GM12878 (cell line): Measurements from ENCODE around the gene TP53INP2. TPM values are rescaled to one million over a fixed set of nuclear protein-coding genes. Genes with fewer than 3 reads are reported as not detected.

Experiments
- ATAC-seq: fragments of 200-7000 bp; cut with Tn5 transposase; 3 replicates; pipeline ENCODE4 v1.9.1; 2020; ENCODE audit warnings: mild to moderate bottlenecking, moderate library complexity
- BruUV-seq: library from RNA; stranded (reverse); fragments of 400-500 nt; replicated peaks from 2 replicates; lab custom pipeline; 2021; lab: Mats Ljungman, UMichigan
- CTCF ChIA-PET: fragments of 300-600 bp; sonication (Branson Sonifier 250); formaldehyde crosslinking; extraction: SDS; loops from one replicate; lab custom pipeline; 2021; ENCODE audit warnings: inconsistent platforms; lab: Yijun Ruan, JAX
- POLR2A ChIA-PET: fragments of 350-600 bp; formaldehyde crosslinking; extraction: SDS; loops from one replicate; lab custom pipeline; 2021; ENCODE audit warnings: inconsistent platforms; lab: Charles Lee
- RAD21 ChIA-PET: fragments of 300-600 bp; sonication (Branson Sonifier 250); formaldehyde crosslinking; loops from one replicate; lab custom pipeline; 2023; ENCODE audit warnings: antibody characterized with exemption; ENCODE audit not compliant: unreplicated experiment; lab: Charles Lee
- SMC1A ChIA-PET: fragments of 300-600 bp; sonication (Branson Sonifier 250); formaldehyde crosslinking; loops from one replicate; lab custom pipeline; 2023; ENCODE audit not compliant: unreplicated experiment, uncharacterized antibody; lab: Charles Lee
- DNase-seq: peaks from one replicate; pipeline ENCODE4 v3.0.0-alpha.2; 2011; ENCODE audit warnings: low read depth, low spot score
- FAIRE-seq: peaks from 3 replicates; lab custom pipeline; 2011; peaks lifted over from hg19 to GRCh38; lab: Jason Lieb, UNC
- H2AFZ ChIP-seq: 2 replicates; pipeline ENCODE4 v1.6.0; 2011; ENCODE audit warnings: low read depth, low read length, control low read depth; ENCODE audit not compliant: control insufficient read depth
- H3K27ac ChIP-seq: 2 replicates; pipeline ENCODE4 v1.5.1; 2011; ENCODE audit warnings: control low read depth; ENCODE audit not compliant: control insufficient read depth, insufficient read depth
- H3K27me3 ChIP-seq, 2 experiments: replicated peaks in 1 of 2; 2 replicates each; pipeline versions ENCODE4 v1.6.0 to v1.6.1; 2011; ENCODE audit warnings: low read length in 1 of 2; ENCODE audit not compliant: control insufficient read depth in 2 of 2, insufficient read depth in 2 of 2
- H3K36me3 ChIP-seq, 2 experiments: 2 replicates each; pipeline ENCODE4 v1.5.1; 2011; ENCODE audit warnings: low read length in 1 of 2; ENCODE audit not compliant: control insufficient read depth in 2 of 2, insufficient read depth in 2 of 2
- H3K4me1 ChIP-seq: 2 replicates; pipeline ENCODE4 v1.6.1; 2011; ENCODE audit warnings: mild to moderate bottlenecking, low read length, moderate library complexity, mixed read lengths; ENCODE audit not compliant: control insufficient read depth, insufficient read depth
- H3K4me2 ChIP-seq: 2 replicates; pipeline ENCODE4 v1.6.0; 2011; ENCODE audit warnings: control low read depth; ENCODE audit not compliant: control insufficient read depth, insufficient read depth
- H3K4me3 ChIP-seq: fragments of 200-600 bp; sonication (generic); 2 replicates; pipeline ENCODE4 v1.5.1; 2016
- H3K79me2 ChIP-seq: 2 replicates; pipeline ENCODE4 v1.6.0; 2011; ENCODE audit warnings: low read length; ENCODE audit not compliant: control insufficient read depth, insufficient read depth
- H3K9ac ChIP-seq: 2 replicates; pipeline ENCODE4 v1.8.0; 2011; ENCODE audit warnings: low read length, control low read depth, mixed read lengths; ENCODE audit not compliant: control insufficient read depth, insufficient read depth
- H3K9me3 ChIP-seq: replicated peaks from 3 replicates; pipeline ENCODE4 v1.5.1; 2011; ENCODE audit warnings: mild to moderate bottlenecking, low read length; ENCODE audit not compliant: control insufficient read depth, insufficient read depth
- H4K20me1 ChIP-seq: 2 replicates; pipeline ENCODE4 v1.6.0; 2011; ENCODE audit not compliant: control insufficient read depth, insufficient read depth
- CHD1 ChIP-seq: IDR thresholded peaks from 2 replicates; pipeline ENCODE4 v1.6.1; 2012; ENCODE audit warnings: low read depth, low read length, improper control_type of control experiment
- EZH2 ChIP-seq: IDR thresholded peaks from 2 replicates; pipeline ENCODE4 v1.6.1; 2012; ENCODE audit warnings: low read depth, mild to moderate bottlenecking, control low read depth, inconsistent platforms, low read length, borderline replicate concordance; ENCODE audit not compliant: control insufficient read depth
- FOXM1 ChIP-seq: IDR thresholded peaks from 2 replicates; pipeline ENCODE4 v1.6.1; 2012; ENCODE audit warnings: low read depth, mild to moderate bottlenecking, inconsistent platforms, low read length, moderate library complexity
- IKZF2 ChIP-seq, 2 experiments: fragments of 450-650 bp; IDR thresholded peaks; 2 replicates each; pipeline ENCODE4 v1.6.1; 2017; ENCODE audit warnings: mild to moderate bottlenecking in 2 of 2, moderate library complexity in 2 of 2
- IRF4 ChIP-seq: IDR thresholded peaks from 2 replicates; pipeline ENCODE4 v1.6.1; 2011; ENCODE audit warnings: low read depth, low read length
- MEF2B ChIP-seq: fragments of 450-650 bp; IDR thresholded peaks from 2 replicates; pipeline ENCODE4 v1.6.1; 2018; ENCODE audit warnings: mild to moderate bottlenecking, moderate library complexity; ENCODE audit not compliant: partially characterized antibody, poor library complexity, severe bottlenecking
- MTA2 ChIP-seq: fragments of 450-650 bp; IDR thresholded peaks from 2 replicates; pipeline ENCODE4 v1.6.1; 2016; ENCODE audit warnings: low read depth, mild to moderate bottlenecking, moderate library complexity
- MTA3 ChIP-seq: IDR thresholded peaks from 2 replicates; pipeline ENCODE4 v1.6.1; 2012; ENCODE audit warnings: low read length, inconsistent platforms, borderline replicate concordance
- PAX8 ChIP-seq: fragments of 450-650 bp; IDR thresholded peaks from 2 replicates; pipeline ENCODE4 v1.6.1; 2017; ENCODE audit warnings: mild to moderate bottlenecking, moderate library complexity
- RAD21 ChIP-seq: IDR thresholded peaks from 2 replicates; pipeline ENCODE4 v1.6.1; 2011; ENCODE audit warnings: mild to moderate bottlenecking, low read depth, low read length, moderate library complexity; ENCODE audit not compliant: insufficient read depth
- RAD51 ChIP-seq: fragments of 450-650 bp; IDR thresholded peaks from 2 replicates; pipeline ENCODE4 v1.6.1; 2016; ENCODE audit warnings: moderate library complexity, mild to moderate bottlenecking, inconsistent platforms
- SIN3A ChIP-seq: IDR thresholded peaks from 2 replicates; pipeline ENCODE4 v1.6.1; 2012; ENCODE audit warnings: low read depth, low read length, improper control_type of control experiment
- SMC3 ChIP-seq: IDR thresholded peaks from 2 replicates; pipeline ENCODE4 v1.6.1; 2011; ENCODE audit warnings: low read length, improper control_type of control experiment, borderline replicate concordance
- YBX1 ChIP-seq: fragments of 450-650 bp; IDR thresholded peaks from 2 replicates; pipeline ENCODE4 v1.6.1; 2016; ENCODE audit warnings: antibody characterized with exemption
- ZNF207 ChIP-seq: fragments of 450-650 bp; IDR thresholded peaks from 2 replicates; pipeline ENCODE4 v1.6.1; 2014; ENCODE audit warnings: antibody characterized with exemption, mild to moderate bottlenecking, borderline replicate concordance
- ZSCAN29 ChIP-seq: fragments of 450-650 bp; IDR thresholded peaks from 2 replicates; pipeline ENCODE4 v1.6.1; 2017; ENCODE audit warnings: mild to moderate bottlenecking, moderate library complexity
- WGBS: methylation state at CpG from one replicate; pipeline ENCODE4 v1.1.6; 2016; ENCODE audit warnings: low lambda C conversion rate; ENCODE audit not compliant: insufficient replicate concordance, insufficient coverage; ENCODE audit errors: missing lambda C conversion rate; 5-methylcytosine and 5-hydroxymethylcytosine counted together
- in situ Hi-C: fragments of 300-500 bp; cut with MboI; formaldehyde crosslinking; loops from 9 replicates; pipeline ENCODE4 v1.14.3; 2018; ENCODE audit warnings: mixed read lengths
- intact Hi-C: fragments of 100-400 bp; cut with micrococcal nuclease; formaldehyde crosslinking; loops from one replicate; pipeline ENCODE4 v1.14.2; 2022; ENCODE audit not compliant: unreplicated experiment
- polyA plus RNA-seq, 11 experiments: library from polyadenylated mRNA; depleted of rRNA in 4 of 11; unstranded in 6 of 11; stranded (reverse) in 5 of 11; fragments of >200 nt; fragmentation: Nextera tagmentation in 4 of 11; fragmentation: Illumina TruSeq in 1 of 11; extraction: Ambion mirVana in 4 of 11; extraction: Trizol in 1 of 11; gene quantifications; 1 replicate in 1 of 11; 2 replicates in 10 of 11; pipeline versions ENCODE4 v1.2.1 to v1.2.3, GENCODE V29; 2011 to 2016; ENCODE audit warnings: inconsistent platforms in 2 of 11, missing spikeins in 2 of 11, low read depth in 1 of 11
- total RNA-seq, 4 experiments: library from RNA; depleted of rRNA in 3 of 4; stranded (reverse); fragments of >200 nt in 3 of 4; fragmentation: Illumina TruSeq in 1 of 4; extraction: Trizol in 1 of 4; gene quantifications; 2 replicates each; pipeline versions ENCODE4 v1.2.1 to v1.2.3, GENCODE V29; 2013 to 2021
- TF ChIP-seq, protein P1 (sequence below): fragments of 450-650 bp; formaldehyde crosslinking; IDR thresholded peaks from 2 replicates; pipeline ENCODE4 v1.4.0; 2020; ENCODE audit warnings: mild to moderate bottlenecking, moderate library complexity
- TF ChIP-seq, protein P2 (sequence below): IDR thresholded peaks from 2 replicates; pipeline ENCODE4 v1.6.1; 2012; ENCODE audit warnings: low read depth, low read length, improper control_type of control experiment
- TF ChIP-seq, protein P3 (sequence below), 3 experiments: IDR thresholded peaks in 2 of 3; conservative IDR thresholded peaks in 1 of 3; 2 replicates each; pipeline ENCODE4 v1.5.1; 2011; ENCODE audit warnings: low read depth in 3 of 3, low read length in 3 of 3, mild to moderate bottlenecking in 3 of 3, control low read depth in 2 of 3, moderate library complexity in 2 of 3, inconsistent platforms in 1 of 3, mixed read lengths in 1 of 3; ENCODE audit not compliant: control insufficient read depth in 2 of 3, insufficient read depth in 1 of 3; ENCODE audit errors: extremely low read depth in 1 of 3

TP53INP2 gene
- total and polyA plus RNA-seq, 10 of the 15 experiments (the other 5 are each of a cell fraction or from before 2014, with no cell fraction given), result 2.8 to 16.0 (median 4.0) TPM

DNA sequence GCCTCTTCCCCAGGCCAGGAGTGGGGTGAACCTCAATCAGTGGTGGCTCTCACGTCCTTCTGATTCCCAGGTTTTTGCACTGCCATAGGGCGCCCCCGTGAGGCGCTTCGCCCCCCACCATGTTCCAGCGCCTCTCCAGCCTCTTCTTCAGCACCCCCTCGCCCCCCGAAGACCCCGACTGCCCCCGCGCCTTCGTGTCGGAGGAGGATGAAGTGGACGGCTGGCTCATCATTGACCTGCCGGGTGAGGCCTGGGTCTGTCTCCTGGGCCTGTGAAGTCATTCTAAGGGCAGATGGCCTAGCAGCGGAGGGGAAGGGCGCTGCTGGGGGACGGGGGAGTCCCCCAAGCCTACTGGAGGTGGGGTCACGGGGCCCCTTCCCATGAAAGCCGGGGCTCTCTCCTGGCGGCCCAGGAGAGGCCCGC, 4.5 kb downstream of the TP53INP2 start:
- BruUV-seq, result no TSS peak
- TF ChIP-seq RAD21 (peak; percentile 64), SIN3A (no peak), MTA2 (peak; percentile 14; the same call in 1 of the 2 replicates), IRF4 (no peak), YBX1 (no peak), FOXM1 (no peak), MEF2B (peak; percentile 25), CHD1 (no peak), ZSCAN29 (no peak), SMC3 (peak; percentile 38; the same call in 1 of the 2 replicates), ZNF207 (no peak), IKZF2 (IDR thresholded peaks at IDR 0.05) (peak in 1 of 2 experiments; percentile 29; a peak in 1 of 4 replicates), PAX8 (no peak), MTA3 (no peak), RAD51 (no peak), EZH2 (no peak)
- TF ChIP-seq, protein P1, sequence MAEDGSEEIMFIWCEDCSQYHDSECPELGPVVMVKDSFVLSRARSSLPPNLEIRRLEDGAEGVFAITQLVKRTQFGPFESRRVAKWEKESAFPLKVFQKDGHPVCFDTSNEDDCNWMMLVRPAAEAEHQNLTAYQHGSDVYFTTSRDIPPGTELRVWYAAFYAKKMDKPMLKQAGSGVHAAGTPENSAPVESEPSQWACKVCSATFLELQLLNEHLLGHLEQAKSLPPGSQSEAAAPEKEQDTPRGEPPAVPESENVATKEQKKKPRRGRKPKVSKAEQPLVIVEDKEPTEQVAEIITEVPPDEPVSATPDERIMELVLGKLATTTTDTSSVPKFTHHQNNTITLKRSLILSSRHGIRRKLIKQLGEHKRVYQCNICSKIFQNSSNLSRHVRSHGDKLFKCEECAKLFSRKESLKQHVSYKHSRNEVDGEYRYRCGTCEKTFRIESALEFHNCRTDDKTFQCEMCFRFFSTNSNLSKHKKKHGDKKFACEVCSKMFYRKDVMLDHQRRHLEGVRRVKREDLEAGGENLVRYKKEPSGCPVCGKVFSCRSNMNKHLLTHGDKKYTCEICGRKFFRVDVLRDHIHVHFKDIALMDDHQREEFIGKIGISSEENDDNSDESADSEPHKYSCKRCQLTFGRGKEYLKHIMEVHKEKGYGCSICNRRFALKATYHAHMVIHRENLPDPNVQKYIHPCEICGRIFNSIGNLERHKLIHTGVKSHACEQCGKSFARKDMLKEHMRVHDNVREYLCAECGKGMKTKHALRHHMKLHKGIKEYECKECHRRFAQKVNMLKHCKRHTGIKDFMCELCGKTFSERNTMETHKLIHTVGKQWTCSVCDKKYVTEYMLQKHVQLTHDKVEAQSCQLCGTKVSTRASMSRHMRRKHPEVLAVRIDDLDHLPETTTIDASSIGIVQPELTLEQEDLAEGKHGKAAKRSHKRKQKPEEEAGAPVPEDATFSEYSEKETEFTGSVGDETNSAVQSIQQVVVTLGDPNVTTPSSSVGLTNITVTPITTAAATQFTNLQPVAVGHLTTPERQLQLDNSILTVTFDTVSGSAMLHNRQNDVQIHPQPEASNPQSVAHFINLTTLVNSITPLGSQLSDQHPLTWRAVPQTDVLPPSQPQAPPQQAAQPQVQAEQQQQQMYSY (CRISPR knock-in tag), result no peak
- TF ChIP-seq, protein P2, sequence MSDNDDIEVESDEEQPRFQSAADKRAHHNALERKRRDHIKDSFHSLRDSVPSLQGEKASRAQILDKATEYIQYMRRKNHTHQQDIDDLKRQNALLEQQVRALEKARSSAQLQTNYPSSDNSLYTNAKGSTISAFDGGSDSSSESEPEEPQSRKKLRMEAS, result no peak
- TF ChIP-seq, protein P3, sequence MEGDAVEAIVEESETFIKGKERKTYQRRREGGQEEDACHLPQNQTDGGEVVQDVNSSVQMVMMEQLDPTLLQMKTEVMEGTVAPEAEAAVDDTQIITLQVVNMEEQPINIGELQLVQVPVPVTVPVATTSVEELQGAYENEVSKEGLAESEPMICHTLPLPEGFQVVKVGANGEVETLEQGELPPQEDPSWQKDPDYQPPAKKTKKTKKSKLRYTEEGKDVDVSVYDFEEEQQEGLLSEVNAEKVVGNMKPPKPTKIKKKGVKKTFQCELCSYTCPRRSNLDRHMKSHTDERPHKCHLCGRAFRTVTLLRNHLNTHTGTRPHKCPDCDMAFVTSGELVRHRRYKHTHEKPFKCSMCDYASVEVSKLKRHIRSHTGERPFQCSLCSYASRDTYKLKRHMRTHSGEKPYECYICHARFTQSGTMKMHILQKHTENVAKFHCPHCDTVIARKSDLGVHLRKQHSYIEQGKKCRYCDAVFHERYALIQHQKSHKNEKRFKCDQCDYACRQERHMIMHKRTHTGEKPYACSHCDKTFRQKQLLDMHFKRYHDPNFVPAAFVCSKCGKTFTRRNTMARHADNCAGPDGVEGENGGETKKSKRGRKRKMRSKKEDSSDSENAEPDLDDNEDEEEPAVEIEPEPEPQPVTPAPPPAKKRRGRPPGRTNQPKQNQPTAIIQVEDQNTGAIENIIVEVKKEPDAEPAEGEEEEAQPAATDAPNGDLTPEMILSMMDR (IDR thresholded peaks at IDR 0.05 in 2 of 3, conservative IDR thresholded peaks at IDR 0.05 in 1 of 3; ENCODE audit: control insufficient read depth in 2 of 3, extremely low read depth in 1 of 3, insufficient read depth in 1 of 3, low read depth in 3 of 3, low read length in 3 of 3), result peak; percentile 51 to 70 (median 66)
- TF ChIP-seq, all 136 proteins: peak for 6
- intact Hi-C loops, result loop anchor here (1.0 to 5.0 kb wide), 2 partner anchors 170 to 396 kb away; no protein-coding TSS in a partner anchor
- Histone ChIP-seq H4K20me1 (no peaks in the 10 kb centered on the region), H3K4me1 (peaks cover 21% of the 10 kb centered on the region), H3K9ac (peak overlapping the region; percentile 62), H3K27me3 (no peaks in the 10 kb centered on the region), H2AFZ (peak overlapping the region; percentile 88), H3K79me2 (peaks cover 4% of the 10 kb centered on the region), H3K4me3 (peak overlapping the region; percentile 91), H3K4me2 (peak overlapping the region; percentile 65), H3K9me3 (no peaks in the 10 kb centered on the region), H3K36me3 (no peaks in the 10 kb centered on the region; a peak in 2 of 4 replicates), H3K27ac (peak overlapping the region; percentile 50; the same call in 1 of the 2 replicates)
- RAD21 ChIA-PET, result interaction anchor here (0.9 to 7.0 kb wide), 17 partner anchors 11 to 406 kb away, joined by 3 to 112 read pairs (median 5); partner anchors contain the start of genes AHCY, DYNLRB1 and PIGU
- WGBS, result 0% methylated on average over 20 of the region's 22 CpGs
- peak; percentile 21 for ATAC-seq
- in situ Hi-C loops, result no loop called here
- CTCF ChIA-PET, result interaction anchor here (0.7 to 10.2 kb wide), 25 partner anchors 11 to 395 kb away, joined by 3 to 118 read pairs (median 5); partner anchors contain the start of genes DYNLRB1 and MAP1LC3A
- no peak for DNase-seq
- FAIRE-seq, result no peak
- SMC1A ChIA-PET, result interaction anchor here (0.6 to 13.1 kb wide), 17 partner anchors 11 to 396 kb away, joined by 3 to 146 read pairs (median 4); partner anchors contain the start of gene DYNLRB1
- POLR2A ChIA-PET, result interaction anchor here (0.5 to 2.2 kb wide), 7 partner anchors 11 to 396 kb away, joined by 3 to 14 read pairs (median 5); no protein-coding TSS in a partner anchor
